Measurements from ENCODE around the gene NSMCE1.

GRCh38 chr16:27238591-27238990 is 30.0 kb downstream of the NSMCE1 start:
- TF ChIP-seq CTCF (IDR thresholded peaks at IDR 0.05; ENCODE audit: low read depth, low read length, missing input control) (no peak), MAX (IDR thresholded peaks at IDR 0.05) (no peak), HNF4A (conservative IDR thresholded peaks at IDR 0.05) (no peak), ATF3 (IDR thresholded peaks at IDR 0.05) (no peak), EGR1 (IDR thresholded peaks at IDR 0.05; ENCODE audit: low read depth in 2 of 2) (no peak), REST (IDR thresholded peaks at IDR 0.05) (no peak), RAD21 (IDR thresholded peaks at IDR 0.05) (no peak), ZBTB33 (IDR thresholded peaks at IDR 0.05) (no peak), JUND (IDR thresholded peaks at IDR 0.05) (no peak), YY1 (IDR thresholded peaks at IDR 0.05) (no peak), GABPA (IDR thresholded peaks at IDR 0.05 in 1 of 2, conservative IDR thresholded peaks at IDR 0.05 in 1 of 2) (no peak)
